ENCODE data around the gene AGK. TPM values are rescaled to one million over a fixed set of nuclear protein-coding genes. Genes with fewer than 3 reads are reported as not detected.

Gene AGK
- total RNA-seq, 2 donors from 2014 or later, result 19.6 to 21.1 TPM

GRCh38 chr7:141671705-141672496 lies 120.7 kb downstream of the AGK start:
- Histone ChIP-seq H3K27ac (no peak overlapping the region), H3K4me3 (no peak overlapping the region), H3K9ac (ENCODE audit: low read depth in 2 of 2, low read length in 2 of 2) (no peak overlapping the region), H3K9me3 (no peaks in the 10 kb centered on the region), H3K36me3 (no peaks in the 10 kb centered on the region), H3K4me1 (no peaks in the 10 kb centered on the region), H3K27me3 (no peaks in the 10 kb centered on the region)
- intact Hi-C loops (cut with DNase I), result no loop called here
- no peak for DNase-seq
- TF ChIP-seq CTCF (IDR thresholded peaks at IDR 0.05), result no peak

GRCh38 chr7:141673346-141673745 lies 122.1 kb downstream of the AGK start:
- Histone ChIP-seq H3K9me3 (no peaks in the 10 kb centered on the region), H3K4me1 (no peaks in the 10 kb centered on the region), H3K9ac (ENCODE audit: low read depth in 2 of 2, low read length in 2 of 2) (no peak overlapping the region), H3K36me3 (no peaks in the 10 kb centered on the region), H3K27ac (no peak overlapping the region), H3K4me3 (no peak overlapping the region), H3K27me3 (no peaks in the 10 kb centered on the region)
- intact Hi-C loops (cut with DNase I), result no loop called here
- no peak for TF ChIP-seq CTCF (IDR thresholded peaks at IDR 0.05)
- no peak for DNase-seq

GRCh38 chr7:141674171-141674671 lies 123.0 kb downstream of the AGK start:
- H3K4me1 ChIP-seq, result no peaks in the 10 kb centered on the region
- no peak overlapping the region for H3K9ac ChIP-seq (ENCODE audit: low read depth in 2 of 2, low read length in 2 of 2)
- no peak for DNase-seq
- intact Hi-C loops (cut with DNase I), result no loop called here
- no peak for TF ChIP-seq CTCF (IDR thresholded peaks at IDR 0.05)
- no peaks in the 10 kb centered on the region for H3K36me3 ChIP-seq
- no peak overlapping the region for H3K4me3 ChIP-seq
- no peak overlapping the region for H3K27ac ChIP-seq
- no peaks in the 10 kb centered on the region for H3K27me3 ChIP-seq
- no peaks in the 10 kb centered on the region for H3K9me3 ChIP-seq

GRCh38 chr7:141674702-141675101 lies 123.5 kb downstream of the AGK start:
- TF ChIP-seq CTCF (IDR thresholded peaks at IDR 0.05), result peak; percentile 20
- Histone ChIP-seq H3K4me3 (no peak overlapping the region), H3K27me3 (no peaks in the 10 kb centered on the region), H3K9me3 (no peaks in the 10 kb centered on the region), H3K36me3 (no peaks in the 10 kb centered on the region), H3K4me1 (no peaks in the 10 kb centered on the region), H3K9ac (ENCODE audit: low read depth in 2 of 2, low read length in 2 of 2) (no peak overlapping the region), H3K27ac (no peak overlapping the region)
- DNase-seq, result no peak
- intact Hi-C loops (cut with DNase I), result no loop called here

GRCh38 chr7:141675436-141676215 lies 124.4 kb downstream of the AGK start:
- no peaks in the 10 kb centered on the region for H3K36me3 ChIP-seq
- no peak for DNase-seq
- TF ChIP-seq CTCF (IDR thresholded peaks at IDR 0.05), result no peak
- no peaks in the 10 kb centered on the region for H3K4me1 ChIP-seq
- no peak overlapping the region for H3K27ac ChIP-seq
- no peak overlapping the region for H3K9ac ChIP-seq (ENCODE audit: low read depth in 2 of 2, low read length in 2 of 2)
- H3K27me3 ChIP-seq, result no peaks in the 10 kb centered on the region
- no peaks in the 10 kb centered on the region for H3K9me3 ChIP-seq
- no peak overlapping the region for H3K4me3 ChIP-seq
- intact Hi-C loops (cut with DNase I), result no loop called here

Measured in colonic mucosa (tissue), 4 donors.